NCI-H446 treated with DMSO at 0.1 percent for 48 hours (cell line): ENCODE measurements around the gene DGCR2.
"Not testable (repeated sequence)": the region's sequence is repeated elsewhere in the genome, so short reads cannot be mapped to it uniquely, and the experiment has no call there.

Source experiments
- DNase-seq: peaks from one replicate; lab custom pipeline; 2025; lab: John Stamatoyannopoulos, UW

DGCR2 gene

GRCh38 chr22:19003508-19003907 is 118.7 kb downstream of the DGCR2 start:
- DNase-seq, result no peak

GRCh38 chr22:19002684-19003038 is 119.6 kb downstream of the DGCR2 start:
- no peak for DNase-seq

DNA sequence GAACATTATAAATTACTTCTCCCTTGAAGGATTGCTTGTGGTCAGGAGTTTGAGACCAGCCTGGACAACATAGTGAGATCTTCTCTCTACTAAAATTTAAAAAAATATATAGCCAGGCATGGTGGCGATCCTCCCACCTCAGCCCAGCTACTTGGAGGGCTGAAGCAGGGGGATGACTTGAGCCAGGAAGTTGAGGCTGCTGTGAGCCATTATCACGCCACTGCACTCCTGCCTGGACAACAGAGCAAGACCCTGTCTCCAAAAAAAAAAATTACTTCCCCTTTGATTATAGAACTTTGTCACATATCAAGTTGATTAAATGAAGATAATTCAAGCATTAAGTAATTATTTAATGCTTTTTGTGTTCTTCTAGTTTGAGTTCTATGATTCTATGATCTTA is 121.0 kb downstream of the DGCR2 start:
- DNase-seq, result no peak

DNA sequence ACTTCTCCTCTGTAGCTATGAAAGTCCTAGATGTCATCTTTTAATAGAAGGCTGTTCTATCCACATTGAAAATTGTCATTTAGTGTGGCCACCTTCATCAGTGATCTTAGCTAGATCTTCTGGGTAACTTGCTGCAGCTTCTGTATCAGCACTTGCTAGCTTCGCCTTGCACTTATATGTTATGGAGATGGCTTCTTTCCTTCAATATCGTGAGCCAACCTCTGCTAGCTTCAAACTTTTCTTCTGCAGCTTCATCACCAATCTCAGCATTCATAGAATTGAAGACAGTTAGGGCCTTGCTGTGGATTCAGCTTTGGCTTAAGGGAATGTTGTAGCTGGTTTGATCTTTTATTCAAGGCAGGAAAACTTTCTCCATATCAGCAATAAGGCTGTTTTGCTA is 122.1 kb downstream of the DGCR2 start:
- not testable (repeated sequence) for DNase-seq

DNA sequence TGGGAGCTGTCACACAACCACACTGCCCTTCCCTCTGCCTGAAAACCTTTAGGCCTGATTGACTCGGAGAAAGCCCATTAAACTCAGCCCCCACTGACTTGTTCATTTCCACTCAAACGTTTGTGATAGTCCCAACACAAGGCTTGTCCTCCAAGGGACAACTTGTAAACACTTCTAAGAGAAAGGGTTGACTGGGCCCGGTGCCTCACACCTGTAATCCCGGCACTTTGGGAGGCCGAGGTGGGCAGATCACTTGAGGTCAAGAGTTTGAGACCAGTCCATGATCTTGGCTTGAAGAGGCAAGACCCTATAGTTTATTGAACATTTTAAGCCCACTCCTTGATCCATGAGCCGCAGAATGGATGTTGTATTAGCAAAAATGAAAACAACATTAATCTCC is 122.8 kb downstream of the DGCR2 start:
- no peak for DNase-seq

DNA sequence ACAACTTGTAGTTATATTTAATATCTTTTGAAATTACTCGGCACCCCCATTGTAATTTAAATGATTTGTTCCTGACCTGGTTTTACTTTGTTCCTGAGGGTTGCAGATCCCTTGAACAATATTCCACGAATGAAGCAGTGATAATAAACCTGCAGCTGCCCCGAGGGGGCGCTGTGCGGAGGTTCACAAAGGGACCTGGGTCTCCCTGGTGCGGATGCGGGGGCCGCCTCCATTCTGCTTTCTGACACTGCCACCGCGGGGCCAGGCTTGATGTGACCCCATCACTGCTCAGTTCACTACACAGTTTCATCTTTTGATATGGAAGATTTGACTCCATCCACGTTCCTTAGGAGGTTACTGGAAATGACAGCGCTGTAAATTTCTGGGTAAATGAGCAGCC is 123.2 kb downstream of the DGCR2 start:
- DNase-seq, result no peak

- DNase-seq, result no peak
Observed at GRCh38 chr22:18997925-18998315, 124.3 kb downstream of the DGCR2 start.

DNA sequence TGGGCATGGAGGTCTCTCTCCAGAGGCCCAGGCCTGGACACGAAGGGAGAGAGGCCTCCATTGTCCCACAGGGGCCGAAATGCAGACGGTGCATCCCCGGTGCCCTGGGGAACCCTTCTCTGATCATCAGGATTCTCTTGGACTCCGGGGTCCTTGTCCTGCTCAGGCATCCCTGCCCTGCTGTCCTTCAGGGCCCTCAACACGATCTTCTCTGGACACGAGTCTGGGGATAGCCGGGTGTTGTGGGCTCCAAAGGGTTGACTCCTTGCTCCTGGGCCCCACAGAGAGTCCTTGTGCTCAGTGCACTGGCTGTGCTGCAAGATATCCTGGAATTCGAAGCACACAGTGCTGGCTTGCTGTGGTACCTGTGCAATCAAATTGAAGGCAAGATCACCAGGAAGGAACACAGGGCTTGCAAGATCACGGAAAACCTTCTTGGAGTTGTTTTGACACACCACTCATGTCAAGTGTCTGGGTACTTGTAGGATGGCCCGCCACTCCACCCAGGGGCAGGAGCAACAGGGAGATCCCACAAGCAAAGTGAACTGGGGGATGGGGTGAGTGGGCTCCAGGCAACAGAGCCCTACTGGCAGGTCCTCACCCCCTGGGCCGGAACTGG is 124.8 kb downstream of the DGCR2 start:
- DNase-seq, result no peak

DNA sequence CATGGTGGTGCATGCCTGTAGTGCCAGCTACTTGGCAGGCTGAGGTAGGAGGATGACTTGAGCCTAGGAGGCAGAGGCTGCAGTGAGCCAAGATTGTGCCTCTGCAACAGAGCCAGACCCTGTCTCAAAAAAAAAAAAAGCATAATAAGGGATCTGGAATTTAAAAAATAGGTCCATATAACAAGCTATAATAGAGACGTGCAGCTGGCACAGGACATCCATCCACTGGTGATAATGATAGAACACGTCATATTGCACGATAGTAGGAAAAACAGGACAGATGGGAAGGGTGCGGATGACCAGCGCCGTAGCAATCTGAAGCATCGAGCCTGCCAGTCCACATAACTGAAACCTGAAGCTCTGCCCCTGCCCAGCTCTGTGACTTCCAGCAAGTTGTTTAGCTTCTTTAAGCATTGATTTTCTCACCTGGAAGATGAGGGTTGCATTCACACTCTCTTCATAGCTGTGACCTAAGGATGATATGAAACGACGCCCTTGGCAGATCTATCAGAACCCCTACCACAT is 125.8 kb downstream of the DGCR2 start:
- DNase-seq, result peak; percentile 57

DNA sequence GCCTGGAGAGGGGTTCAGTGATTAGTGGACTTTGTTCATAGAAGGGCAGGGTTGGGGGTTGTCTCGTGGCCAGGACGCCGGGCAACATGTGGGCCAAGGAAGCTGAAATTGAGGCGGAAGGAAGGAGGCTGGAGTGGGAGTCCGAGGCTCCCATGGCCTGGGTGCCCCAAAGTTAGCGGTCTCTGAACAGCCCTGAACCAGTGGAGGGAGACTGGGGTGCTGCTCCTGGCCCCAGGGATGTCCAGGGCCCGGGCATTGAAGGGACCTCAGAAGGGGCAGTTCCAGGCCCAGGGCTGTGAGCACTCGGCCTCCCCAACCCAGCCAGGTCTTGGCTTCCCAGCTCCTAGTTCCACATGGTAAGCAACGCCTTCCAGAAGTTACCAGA is 126.9 kb downstream of the DGCR2 start:
- DNase-seq, result no peak

- DNase-seq, result no peak
Observed at GRCh38 chr22:18994701-18995326, 127.4 kb downstream of the DGCR2 start.

DNA sequence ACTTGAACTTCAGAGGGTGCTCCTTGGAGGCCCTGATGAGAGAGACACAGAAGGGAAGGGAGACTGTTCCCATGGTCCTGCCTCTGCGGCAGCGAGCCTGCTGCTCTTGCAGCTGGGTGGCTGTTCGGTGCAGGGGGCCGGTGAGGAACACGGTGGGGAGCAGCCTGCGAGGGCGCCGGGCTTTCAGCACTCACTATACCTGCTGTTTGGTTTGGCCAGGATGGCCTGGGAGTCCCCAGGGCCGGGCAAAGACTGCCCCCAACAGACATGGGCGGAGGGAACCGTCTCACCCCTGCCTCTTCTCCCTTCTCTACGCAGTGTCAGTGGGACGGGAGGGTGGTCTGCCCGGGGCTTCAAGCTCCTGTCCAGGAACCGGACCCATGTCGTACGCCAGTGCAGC is 128.2 kb downstream of the DGCR2 start:
- no peak for DNase-seq

- no peak for DNase-seq
Observed at GRCh38 chr22:18992543-18993198, 129.5 kb downstream of the DGCR2 start.

DNA sequence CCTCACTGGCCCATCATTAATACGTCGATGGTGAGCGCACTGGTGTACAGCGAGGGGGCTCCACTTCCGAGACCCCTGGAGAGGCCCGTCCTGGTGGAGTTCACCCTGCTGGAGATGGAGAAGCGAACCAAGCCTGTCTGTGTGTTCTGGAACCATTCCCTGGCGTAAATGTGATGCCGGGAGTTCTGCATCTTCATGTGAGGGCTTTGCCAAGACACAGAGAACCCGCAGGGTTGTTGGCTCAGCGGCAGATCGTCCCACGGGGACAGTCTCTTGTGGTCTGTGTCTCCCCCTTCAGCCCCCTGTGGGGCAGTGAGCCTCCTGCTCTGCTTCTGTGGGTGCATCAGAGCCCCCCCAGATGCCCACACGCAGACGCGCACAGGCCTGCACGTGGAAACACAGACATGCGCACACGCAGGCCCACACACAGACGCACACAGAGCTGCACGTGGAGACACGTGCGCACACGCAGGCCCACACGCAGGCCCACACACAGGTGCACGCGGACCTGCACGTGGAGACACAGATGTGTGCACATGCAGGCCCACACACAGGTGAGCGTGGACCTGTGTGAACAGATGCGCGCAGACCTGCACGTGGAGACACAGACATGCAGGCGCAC is 130.3 kb downstream of the DGCR2 start:
- no peak for DNase-seq

DNA sequence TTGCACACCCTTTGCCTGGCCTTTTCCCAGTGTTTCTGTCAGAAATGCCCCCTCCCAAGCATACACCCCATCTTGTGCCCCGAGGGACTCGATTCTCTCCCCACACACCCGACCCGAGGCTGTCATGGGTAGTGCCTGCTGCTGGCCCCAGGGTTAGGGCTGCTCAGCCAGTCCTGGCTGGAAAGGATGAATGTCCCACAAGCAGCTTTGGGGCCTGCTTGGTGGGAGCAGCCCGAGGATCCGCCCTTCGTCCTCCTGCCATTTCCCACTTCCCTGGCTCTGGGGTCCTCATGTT is 131.1 kb downstream of the DGCR2 start:
- no peak for DNase-seq

- DNase-seq, result no peak
Observed at GRCh38 chr22:18990355-18991137, 131.7 kb downstream of the DGCR2 start.

GRCh38 chr22:18988958-18989357 is 133.3 kb downstream of the DGCR2 start:
- DNase-seq, result no peak

DNA sequence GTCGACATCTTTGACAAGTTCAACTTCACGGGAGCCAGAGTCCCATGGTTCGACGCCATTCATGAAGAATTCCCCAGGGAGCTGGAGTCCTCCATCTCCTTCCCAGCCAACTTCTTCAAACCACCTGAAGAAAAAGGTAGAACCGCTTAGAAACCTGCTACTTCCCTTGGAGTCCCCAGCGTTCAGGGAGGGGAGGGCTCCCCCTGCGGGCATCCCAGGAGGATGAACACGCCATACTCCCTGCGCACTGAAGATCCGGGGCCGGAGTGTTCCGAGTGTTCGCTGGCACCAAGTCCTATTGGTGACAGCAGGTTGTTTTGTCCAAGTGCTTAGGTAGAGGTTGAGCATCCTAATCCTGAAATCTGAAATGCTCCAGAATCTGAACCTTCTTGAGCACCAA is 134.4 kb downstream of the DGCR2 start:
- no peak for DNase-seq

GRCh38 chr22:18987114-18987513 is 135.1 kb downstream of the DGCR2 start:
- DNase-seq, result not testable (repeated sequence)
